HL-60/S4 (cell line): ENCODE results near the gene SHC1.
"Not testable (repeated sequence)": the region's sequence is repeated elsewhere in the genome, so short reads cannot be mapped to it uniquely, and the experiment has no call there.

ENCODE experiments used
- in situ Hi-C: fragments of 300-500 bp; cut with MboI; formaldehyde crosslinking; loops from 2 replicates; pipeline ENCODE4 v1.14.3; 2022; ENCODE audit warnings: low sequenced_read_pairs

The SHC1 gene

DNA sequence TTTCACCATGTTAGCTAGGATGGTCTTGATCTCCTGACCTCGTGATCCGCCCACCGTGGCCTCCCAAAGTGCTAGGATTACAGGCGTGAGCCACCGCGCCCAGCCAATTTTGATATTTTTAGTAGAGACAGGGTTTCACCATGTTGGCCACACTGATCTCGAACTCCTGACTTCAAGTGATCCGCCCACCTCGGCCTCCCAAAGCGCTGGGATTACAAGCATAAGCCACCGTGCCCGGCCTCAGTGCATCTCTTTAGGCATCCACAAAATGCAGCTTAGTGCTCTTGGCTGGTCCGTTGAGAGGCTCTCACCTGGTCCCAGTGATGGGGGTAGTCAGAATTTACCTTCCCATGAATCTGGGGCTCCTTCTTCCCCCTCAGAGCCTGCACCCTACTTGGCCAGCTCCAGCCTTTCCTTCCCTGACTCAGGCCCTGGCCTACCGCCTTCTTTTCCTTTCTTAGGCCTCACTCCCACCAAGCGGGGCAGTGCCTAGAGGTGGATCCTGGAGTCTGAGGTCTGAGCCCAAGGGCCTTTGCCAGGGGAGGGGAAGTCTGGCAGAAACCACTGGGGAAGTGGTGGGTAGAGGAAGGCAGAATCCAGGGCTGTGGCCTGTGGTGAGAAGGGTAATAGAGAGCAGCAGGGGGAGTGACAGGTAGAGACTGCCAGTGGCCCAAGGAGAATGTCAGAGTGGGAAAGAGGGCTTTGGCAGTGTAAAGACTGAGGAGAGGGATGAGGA is 26.6 kb upstream of the SHC1 start:
- in situ Hi-C loops, result no loop called here

DNA sequence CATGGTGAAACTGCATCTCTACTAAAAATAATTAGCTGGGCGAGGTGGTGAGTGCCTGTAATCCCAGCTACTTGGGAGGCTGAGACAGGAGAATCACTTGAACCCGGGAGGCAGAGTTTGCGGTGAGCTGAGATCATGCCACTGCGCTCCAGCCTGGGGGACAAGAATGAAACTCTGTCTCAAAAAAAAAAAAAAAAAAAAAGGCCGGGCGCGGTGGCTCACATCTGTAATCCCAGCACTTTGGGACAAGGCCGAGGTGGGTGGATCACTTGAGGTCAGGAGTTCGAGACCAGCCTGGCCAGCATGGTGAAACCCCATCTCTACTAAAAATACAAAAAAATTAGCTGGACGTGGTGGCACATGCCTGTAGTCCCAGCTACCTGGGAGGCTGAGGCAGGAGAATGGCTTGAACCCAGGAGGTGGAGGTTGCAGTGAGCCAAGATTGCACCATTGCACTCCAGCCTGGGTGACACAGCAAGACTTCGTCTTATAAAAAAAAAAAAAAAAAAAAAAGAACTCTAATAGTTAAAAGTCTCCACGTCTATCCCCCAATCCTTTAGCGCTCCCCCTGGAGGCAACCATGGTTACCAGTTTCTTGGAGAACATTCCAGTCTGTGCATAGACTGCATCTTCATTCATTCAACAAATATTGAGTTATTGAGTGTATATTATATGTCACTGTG is 24.9 kb upstream of the SHC1 start:
- in situ Hi-C loops, result not testable (repeated sequence)

DNA sequence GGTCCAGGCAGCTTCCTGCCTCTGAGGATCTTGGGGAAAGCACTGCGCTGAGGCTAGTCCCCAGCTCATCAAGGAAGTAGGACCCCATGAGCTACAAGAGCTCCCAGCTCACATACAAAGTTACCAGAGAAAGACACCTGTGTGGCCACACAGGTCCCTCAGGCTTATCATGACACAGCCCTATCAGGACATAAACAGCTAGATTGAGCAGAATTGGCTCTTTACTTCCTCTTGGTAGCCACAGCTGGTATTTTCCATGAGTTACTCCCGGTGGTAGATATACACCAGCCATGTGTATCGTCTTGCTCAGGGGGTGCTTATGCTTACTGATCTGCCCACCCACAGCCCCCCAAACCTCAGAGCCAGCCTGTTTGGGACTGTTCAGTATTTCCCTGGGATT is 24.0 kb upstream of the SHC1 start:
- in situ Hi-C loops, result no loop called here

DNA sequence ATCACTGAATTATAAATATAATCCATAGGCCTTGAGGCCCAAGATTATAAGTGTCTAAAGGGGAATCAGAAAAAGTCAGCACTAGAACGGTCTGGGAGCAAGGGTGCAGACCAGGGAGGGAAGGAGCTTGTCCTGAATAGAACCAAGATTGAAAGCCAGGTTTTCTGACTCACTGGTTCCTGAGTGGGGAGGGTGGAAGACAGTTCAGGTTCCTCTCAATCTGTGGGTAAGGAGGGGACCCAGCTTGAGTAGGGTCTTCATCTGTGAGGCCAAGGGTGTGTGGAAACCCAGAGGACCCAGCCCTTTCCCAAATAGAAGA is 23.7 kb upstream of the SHC1 start:
- in situ Hi-C loops, result no loop called here

DNA sequence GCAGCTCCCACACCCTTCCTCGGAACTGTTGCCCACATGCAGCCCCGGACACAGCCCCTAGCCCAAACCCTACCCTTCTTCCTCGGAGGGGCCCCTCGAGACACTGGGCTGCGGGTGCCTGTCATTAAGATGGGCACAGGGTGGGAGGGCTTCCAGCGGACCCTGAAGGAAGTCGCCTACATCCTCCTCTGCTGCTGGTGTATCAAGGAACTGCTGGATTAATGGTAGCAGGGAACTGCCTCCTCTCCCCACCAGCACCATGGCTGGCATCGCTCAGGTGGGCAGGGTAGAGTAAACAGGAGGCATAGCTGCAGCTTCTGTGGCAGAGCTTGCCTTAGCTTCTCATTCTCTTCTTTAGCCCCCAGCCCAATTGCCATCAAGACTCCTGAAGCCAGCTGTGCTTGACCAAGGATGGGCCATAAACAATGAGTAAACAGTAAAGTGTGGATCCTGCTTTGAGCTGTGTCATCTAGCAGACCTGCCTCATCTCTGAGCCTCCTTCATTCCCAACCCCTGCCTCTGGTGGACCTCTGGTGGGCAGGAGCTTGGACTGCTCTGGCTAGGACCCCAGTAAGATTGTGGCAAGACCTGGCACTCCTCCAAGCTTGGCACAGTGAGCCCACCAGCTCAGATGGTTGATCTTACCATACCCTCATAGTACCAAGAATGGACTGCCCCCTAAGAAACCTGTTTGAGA is 23.2 kb upstream of the SHC1 start, which contains the start of gene LENEP:
Gene LENEP, plus strand, starts transcription at position 15 of the 697 bp plus-strand sequence. Its CDS starts 22 bp downstream, at position 37.
- in situ Hi-C loops, result no loop called here

DNA sequence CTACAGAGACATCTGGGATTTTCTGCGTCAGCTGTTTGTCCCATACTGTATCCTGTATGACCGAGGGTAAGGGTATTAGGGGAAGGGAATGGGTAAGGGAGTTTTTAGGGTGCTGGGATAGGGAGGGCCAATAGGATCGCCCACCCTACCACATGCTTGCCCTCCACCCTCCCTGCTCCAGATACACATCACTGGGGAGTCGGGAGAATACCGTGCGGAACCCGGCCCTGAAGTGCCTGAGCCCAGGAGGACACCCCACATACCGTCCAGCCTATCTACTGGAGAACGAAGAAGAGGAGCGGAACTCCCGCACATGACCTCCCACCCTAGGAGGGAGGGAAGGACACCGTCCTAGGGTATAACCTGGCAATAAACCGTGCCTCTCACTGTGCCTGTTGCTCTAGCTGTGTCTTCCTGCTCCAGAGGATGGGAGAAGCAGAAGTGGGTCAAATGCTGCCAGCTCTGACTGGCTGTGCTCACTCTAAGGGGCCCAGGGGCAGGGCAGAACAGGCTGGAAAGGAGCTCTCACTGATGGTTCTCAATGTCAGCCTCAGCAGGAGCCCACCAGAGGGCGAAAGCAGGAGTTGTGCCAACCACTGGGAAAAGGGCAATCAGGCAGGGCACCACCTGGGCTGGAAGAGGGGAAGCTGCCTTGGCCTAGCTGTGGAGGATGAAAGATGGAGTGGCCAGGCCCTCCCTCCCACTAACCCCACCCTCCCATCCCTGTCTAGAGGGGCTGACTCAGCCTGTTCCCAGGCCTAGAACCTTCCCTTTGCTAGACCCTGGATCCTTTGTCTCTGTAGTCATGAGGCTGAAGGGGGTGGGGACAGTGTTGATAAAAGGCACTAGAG is 22.4 kb upstream of the SHC1 start:
- in situ Hi-C loops, result no loop called here

DNA sequence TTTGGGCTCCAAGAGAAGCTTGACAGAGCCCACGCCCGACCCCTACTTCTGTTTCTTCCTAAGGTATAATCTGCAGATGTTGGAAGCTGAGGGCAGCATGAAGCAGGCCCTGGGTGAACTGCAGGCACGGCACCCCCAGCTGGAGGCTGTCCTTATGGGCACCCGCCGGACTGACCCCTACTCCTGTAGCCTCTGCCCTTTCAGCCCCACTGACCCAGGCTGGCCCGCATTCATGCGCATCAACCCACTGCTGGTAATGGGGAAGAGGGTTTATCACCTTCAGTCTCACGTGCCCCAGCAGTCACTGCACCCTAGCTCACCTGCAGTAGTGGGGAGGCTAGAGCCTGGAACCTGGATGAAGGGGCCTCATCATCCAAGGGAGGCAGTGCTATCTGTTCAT is 19.7 kb upstream of the SHC1 start:
- in situ Hi-C loops, result no loop called here

DNA sequence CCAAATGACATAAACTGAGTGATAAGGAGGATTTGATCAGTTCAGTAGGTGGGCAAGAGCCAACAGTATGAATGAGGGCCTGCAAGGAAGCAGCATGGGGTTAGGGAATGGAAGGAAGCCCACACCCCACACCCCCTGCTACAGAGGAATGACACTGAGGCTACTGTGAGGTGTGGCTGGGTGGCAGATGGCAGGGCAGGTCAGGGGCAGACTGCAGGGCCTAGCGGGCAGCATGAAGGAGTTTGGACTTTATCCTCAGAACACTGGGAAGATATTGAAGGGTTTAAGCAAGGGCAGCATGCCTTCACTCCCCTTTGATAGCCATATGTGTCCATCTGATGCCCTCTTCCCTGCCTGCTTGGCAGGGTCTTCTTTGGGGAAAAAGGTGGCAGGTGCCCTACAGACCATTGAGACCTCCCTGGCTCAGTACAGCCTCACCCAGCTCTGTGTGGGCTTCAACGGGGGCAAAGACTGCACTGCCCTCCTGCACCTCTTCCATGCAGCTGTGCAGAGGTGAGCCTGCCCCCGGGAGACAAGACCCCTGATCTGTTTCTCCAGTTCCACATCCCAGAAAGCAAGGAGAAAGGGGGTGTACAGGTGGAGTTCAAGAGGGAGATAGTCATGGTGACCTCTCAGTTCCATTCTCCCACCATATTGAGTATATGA is 18.8 kb upstream of the SHC1 start:
- in situ Hi-C loops, result no loop called here

DNA sequence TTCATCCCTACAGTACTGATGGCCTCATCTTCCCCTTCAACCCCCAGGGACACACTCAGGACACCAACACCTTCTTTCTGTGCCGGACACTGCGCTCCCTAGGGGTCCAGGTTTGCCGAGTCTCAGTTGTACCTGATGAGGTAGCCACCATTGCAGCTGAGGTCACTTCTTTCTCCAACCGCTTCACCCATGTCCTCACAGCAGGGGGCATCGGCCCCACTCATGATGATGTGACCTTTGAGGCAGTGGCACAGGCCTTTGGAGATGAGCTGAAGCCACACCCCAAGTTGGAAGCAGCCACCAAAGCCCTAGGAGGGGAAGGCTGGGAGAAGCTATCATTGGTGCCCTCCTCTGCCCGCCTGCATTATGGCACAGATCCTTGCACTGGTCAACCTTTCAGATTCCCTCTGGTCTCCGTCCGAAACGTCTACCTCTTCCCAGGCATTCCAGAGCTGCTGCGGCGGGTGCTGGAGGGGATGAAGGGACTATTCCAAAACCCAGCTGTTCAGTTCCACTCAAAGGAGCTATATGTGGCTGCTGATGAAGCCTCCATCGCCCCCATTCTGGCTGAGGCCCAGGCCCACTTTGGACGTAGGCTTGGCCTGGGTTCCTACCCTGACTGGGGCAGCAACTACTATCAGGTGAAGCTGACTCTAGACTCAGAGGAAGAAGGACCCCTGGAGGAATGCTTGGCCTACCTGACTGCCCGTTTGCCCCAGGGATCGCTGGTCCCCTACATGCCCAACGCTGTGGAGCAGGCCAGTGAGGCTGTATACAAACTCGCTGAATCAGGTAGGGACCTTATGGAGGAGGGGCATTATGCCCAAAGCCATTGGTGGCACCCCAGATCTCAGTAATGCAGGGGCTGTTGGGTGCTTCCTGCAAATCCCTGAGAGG is 17.8 kb upstream of the SHC1 start:
- in situ Hi-C loops, result no loop called here

DNA sequence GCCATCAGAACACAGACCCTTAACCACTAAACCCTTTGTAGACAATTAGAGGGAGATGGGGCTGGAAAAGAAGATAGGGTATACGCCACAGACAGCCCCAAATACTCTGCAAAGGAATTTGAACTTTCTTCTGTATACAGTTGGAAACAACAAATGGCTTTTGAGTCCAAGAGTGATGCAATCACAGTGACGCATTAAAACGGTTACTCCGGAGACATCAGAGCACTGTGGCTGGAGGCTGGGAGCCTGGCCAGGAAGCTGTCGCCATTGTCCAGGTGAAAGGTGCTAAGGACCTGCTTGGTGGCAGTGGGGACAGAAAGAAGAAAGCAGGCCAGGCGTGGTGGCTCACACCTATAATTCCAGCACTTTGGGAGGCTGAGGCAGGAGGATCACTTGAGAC is 16.8 kb upstream of the SHC1 start:
- in situ Hi-C loops, result no loop called here

DNA sequence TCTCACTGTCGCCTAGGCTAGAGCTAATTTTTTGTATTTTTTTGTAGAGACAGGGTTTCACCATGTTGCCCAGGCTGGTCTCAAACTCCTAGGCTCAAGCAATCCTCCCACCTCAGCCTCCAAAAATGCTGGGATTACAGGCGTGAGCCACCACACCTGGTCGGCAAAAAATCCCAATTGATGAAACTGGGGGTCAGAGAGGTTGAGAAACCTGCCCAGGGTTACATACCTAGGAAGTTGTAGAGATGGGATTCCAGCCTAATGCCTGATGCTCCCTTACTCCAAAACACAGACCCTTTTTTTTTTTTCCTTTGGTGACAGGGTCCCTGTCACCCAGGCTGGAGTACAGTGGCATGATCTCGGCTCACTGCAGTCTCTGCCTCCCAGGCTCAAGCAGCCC is 16.2 kb upstream of the SHC1 start:
- in situ Hi-C loops, result not testable (repeated sequence)

DNA sequence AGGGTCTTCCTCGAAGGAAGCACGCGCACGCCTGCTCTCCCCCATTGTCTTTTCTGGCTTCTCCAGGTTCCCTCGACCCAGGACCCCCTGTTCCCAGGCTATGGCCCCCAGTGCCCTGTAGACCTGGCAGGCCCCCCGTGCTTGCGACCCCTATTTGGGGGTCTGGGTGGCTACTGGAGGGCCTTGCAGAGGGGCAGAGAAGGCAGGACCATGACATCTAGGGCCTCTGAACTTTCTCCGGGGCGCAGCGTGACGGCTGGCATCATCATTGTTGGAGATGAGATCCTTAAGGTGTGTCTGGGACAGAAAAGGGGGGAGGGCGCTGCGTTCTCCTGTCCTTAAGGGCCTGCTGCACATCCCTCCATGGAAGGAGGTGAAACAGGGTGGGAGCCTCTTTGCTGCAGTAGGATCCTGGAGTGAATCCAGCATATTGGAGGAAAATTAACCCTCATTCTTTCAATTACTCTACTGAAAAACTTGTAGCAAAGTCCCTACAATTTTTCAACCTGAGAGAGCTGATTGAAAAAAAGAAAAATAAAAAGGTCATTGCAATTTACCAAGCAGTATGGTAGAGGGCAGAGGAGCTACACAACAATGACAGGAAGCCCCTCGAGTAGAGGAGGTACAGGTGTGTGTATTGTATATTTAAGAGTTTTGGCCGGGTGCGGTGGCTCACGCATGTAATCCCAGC is 13.4 kb upstream of the SHC1 start:
- in situ Hi-C loops, result no loop called here

DNA sequence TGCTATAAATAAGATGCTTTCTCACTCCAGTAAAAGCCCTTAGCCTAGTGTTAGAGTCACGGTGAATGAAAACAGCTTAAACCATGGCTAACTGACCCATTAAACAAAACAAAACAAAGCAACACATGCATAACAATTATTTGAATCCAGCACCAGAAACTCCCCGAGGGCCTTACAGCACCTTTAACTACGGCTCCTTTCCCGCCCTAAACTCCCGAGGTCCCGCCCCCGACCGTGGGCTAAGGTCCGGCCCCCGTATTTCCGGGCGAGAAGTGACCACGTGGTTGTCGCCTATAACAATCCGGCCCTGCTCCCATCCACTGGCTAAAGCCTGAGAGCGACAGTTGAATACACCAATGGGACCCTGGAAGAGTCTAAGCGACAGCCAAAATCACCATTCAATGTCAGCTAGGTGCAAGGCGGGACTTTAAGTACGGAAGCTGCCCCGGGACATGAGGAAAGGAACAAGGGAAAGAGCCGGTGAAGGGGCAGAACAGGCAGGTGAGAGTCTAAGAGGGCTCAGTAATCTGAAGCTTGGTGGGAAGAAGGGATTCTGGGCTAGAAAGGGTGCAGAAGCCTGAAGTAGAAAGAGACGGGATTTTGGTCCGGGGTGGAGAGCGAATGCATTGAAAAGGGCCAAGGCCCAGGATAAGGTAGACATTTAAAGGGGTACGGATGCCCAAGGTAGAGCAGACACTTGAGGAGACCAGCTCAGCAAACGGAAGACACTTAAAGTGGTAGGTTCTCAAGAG is 12.5 kb upstream of the SHC1 start, which contains the start of gene FLAD1:
Gene FLAD1, plus strand, starts transcription at position 448 of the 752 bp plus-strand sequence. CDS start 351 bp downstream, outside the sequence.
- in situ Hi-C loops, result no loop called here

DNA sequence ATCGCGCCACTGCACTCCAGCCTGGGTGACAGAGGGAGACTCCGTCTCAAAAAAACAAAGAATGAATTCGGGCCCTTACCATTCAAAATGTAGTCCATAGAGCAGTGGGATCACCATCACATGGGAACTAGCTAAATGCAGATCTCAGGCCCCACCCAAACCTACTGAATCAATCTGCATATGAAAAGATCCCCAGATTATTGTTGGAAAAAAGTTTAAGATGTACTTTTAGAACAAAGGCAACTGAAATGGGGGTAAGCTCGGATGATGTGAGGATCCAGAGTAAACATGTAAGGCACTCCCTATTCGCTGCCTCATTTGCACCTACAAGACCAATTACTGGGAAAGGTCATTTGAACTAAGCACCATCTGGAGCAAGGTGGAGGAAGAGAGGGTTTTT is 11.8 kb upstream of the SHC1 start:
- in situ Hi-C loops, result no loop called here

DNA sequence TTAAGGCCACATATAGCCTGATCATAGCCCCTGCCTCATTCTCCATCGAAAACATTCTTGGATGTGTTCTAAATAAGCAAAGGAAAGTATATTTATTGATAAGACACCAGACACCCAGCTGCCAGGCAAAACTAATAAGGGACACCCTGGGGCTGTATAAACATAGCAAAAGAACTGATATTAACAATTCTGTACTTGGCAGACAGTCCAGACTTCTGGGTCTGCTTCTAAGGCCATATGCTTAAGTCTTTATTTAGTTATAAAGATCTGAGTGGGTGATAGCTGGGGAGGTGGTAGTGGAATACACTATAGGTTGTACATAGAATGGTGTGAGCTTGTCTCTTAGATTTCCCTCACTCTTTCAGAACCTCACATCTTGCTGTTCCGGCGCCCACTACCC is 7.8 kb upstream of the SHC1 start:
- in situ Hi-C loops, result no loop called here

DNA sequence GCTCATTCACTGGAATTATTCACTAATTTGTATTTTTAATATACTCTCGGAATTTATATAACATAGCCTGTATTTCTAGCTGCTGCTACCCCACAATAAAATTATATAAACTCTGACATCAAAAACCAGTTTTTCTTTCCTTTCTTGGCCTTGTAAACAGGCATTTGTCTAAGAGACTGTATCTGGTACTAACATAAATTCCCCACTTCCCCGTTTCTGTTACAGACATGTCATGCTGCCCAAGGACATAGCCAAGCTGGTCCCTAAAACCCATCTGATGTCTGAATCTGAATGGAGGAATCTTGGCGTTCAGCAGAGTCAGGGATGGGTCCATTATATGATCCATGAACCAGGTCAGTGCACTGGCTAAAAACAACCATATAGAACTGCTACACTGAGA is 7.2 kb upstream of the SHC1 start:
- in situ Hi-C loops, result not testable (repeated sequence)

DNA sequence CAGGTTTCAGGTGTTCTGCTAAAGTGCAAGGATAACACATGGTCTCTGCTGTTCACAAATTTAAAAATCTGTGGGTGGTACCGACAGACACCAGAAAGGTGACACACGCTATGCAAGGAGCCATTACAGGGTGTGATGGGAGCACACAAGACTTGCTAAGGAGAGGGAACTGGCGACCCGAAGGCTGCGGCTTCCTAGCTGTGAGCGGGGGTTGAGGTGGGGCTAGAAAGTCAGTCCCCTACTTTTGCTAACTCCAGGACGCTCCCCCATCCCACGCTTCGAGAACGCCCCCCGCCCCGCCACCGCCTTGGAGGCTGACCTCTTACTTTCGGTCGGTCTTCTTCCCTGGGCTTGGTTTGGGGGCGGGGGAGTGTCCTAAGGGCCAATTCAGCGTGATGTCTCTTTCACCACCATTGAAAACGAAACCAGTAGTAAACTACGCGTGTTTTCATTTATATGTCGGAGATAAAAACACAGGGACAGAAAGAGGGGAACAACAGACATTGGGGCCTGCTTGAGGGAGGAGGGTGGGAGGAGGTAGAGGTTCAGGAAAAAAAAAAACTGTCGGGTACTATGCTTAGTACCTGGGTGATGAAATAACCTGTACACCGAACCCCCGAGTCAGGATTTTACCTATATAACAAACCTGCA is 5.0 kb upstream of the SHC1 start:
- in situ Hi-C loops, result no loop called here
